ENCODE results near the gene NDUFAB1. TPM values are rescaled to one million over a fixed set of nuclear protein-coding genes. Genes with fewer than 3 reads are reported as not detected.
"Not testable (repeated sequence)": the region's sequence is repeated elsewhere in the genome, so short reads cannot be mapped to it uniquely, and the experiment has no call there.

NDUFAB1 gene
- total RNA-seq, 1 experiment from 2014 or later: 184 TPM

DNA sequence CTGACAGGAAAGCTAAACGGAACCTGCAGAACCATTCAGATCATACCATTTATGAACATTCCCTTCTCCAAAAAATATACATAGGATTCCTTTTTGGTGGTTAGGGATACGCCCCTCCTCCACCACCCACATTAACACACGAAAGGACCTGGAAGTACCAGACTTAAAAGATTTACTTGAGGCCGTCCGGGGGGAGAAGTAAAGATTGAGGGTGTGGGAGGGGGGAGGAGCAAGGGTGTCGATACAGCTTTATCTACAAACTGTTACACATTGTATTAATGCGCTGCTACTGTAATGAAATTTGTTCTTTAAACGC is 44.5 kb upstream of the NDUFAB1 start:
- intact Hi-C loops (cut with micrococcal nuclease; ENCODE audit: unreplicated experiment): loop anchor here (2.0 kb wide), 1 partner anchor 38 kb away; the partner anchor contains the start of gene PLK1

DNA sequence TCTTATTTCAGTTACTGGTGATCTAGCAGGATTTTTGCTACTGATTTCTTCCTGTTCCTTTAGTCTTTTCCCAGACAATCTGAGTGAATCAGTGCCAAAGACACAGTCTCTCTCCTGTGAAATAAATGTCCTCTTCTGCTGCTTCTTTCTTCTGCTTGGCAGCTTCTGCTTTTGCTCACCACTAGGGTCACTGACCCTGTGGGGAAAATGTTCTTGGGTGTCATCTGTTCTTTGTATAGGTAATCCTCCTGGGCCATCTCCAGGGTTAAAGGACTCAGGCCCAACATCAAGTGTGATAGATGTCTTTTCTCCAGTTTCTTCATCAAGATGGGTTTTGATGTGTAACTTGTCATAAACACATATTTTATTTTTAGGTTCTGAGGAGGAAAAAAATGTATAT is 39.8 kb upstream of the NDUFAB1 start:
- Histone ChIP-seq H3K27ac (ENCODE audit: low read depth, low read length, poor library complexity, severe bottlenecking) (no peak overlapping the region), H3K4me3 (ENCODE audit: low read depth, low read length, poor library complexity, severe bottlenecking) (no peak overlapping the region), H3K4me1 (ENCODE audit: insufficient read depth, low read length, poor library complexity, severe bottlenecking) (peaks cover 5% of the 10 kb centered on the region), H3K36me3 (ENCODE audit: insufficient read depth, low read length, poor library complexity, severe bottlenecking) (peaks cover 28% of the 10 kb centered on the region), H3K9me3 (ENCODE audit: low read depth, low read length, poor library complexity, severe bottlenecking) (no peaks in the 10 kb centered on the region), H3K27me3 (replicated peaks; ENCODE audit: insufficient read depth, low read depth, low read length, poor library complexity) (no peaks in the 10 kb centered on the region)
- CTCF ChIA-PET: no interaction called here
- no peak for DNase-seq (ENCODE audit: low spot score)
- BruUV-seq (replicated peaks): no TSS peak
- POLR2A ChIA-PET (ENCODE audit: low non-redundant PET): no interaction called here
- intact Hi-C loops (cut with micrococcal nuclease; ENCODE audit: unreplicated experiment): no loop called here
- TF ChIP-seq EZH2 (IDR thresholded peaks at IDR 0.05; ENCODE audit: borderline replicate concordance, low read depth, low read length, poor library complexity, severe bottlenecking): no peak
- TF ChIP-seq, protein P1, sequence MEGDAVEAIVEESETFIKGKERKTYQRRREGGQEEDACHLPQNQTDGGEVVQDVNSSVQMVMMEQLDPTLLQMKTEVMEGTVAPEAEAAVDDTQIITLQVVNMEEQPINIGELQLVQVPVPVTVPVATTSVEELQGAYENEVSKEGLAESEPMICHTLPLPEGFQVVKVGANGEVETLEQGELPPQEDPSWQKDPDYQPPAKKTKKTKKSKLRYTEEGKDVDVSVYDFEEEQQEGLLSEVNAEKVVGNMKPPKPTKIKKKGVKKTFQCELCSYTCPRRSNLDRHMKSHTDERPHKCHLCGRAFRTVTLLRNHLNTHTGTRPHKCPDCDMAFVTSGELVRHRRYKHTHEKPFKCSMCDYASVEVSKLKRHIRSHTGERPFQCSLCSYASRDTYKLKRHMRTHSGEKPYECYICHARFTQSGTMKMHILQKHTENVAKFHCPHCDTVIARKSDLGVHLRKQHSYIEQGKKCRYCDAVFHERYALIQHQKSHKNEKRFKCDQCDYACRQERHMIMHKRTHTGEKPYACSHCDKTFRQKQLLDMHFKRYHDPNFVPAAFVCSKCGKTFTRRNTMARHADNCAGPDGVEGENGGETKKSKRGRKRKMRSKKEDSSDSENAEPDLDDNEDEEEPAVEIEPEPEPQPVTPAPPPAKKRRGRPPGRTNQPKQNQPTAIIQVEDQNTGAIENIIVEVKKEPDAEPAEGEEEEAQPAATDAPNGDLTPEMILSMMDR (conservative IDR thresholded peaks at IDR 0.05; ENCODE audit: low read depth, low read length): no peak

More for the DNA sequence above, 44.5 kb upstream of the NDUFAB1 start:
- peak; percentile 35 for DNase-seq (ENCODE audit: low spot score)
- H3K36me3 ChIP-seq (ENCODE audit: insufficient read depth, low read length, poor library complexity, severe bottlenecking): peaks cover 35% of the 10 kb centered on the region
- no peaks in the 10 kb centered on the region for H3K9me3 ChIP-seq (ENCODE audit: low read depth, low read length, poor library complexity, severe bottlenecking)
- H3K4me1 ChIP-seq (ENCODE audit: insufficient read depth, low read length, poor library complexity, severe bottlenecking): peaks cover 14% of the 10 kb centered on the region
- ChIA-PET POLR2A (ENCODE audit: low non-redundant PET) (no interaction called here), CTCF (no interaction called here)
- H3K27ac ChIP-seq (ENCODE audit: low read depth, low read length, poor library complexity, severe bottlenecking): peak overlapping the region; percentile 87
- H3K27me3 ChIP-seq (replicated peaks; ENCODE audit: insufficient read depth, low read depth, low read length, poor library complexity): no peaks in the 10 kb centered on the region
- no peak for TF ChIP-seq EZH2 (IDR thresholded peaks at IDR 0.05; ENCODE audit: borderline replicate concordance, low read depth, low read length, poor library complexity, severe bottlenecking)
- TF ChIP-seq, protein P1 (conservative IDR thresholded peaks at IDR 0.05; ENCODE audit: low read depth, low read length): no peak
- BruUV-seq (replicated peaks): no TSS peak
- peak overlapping the region; percentile 99 for H3K4me3 ChIP-seq (ENCODE audit: low read depth, low read length, poor library complexity, severe bottlenecking)

DNA sequence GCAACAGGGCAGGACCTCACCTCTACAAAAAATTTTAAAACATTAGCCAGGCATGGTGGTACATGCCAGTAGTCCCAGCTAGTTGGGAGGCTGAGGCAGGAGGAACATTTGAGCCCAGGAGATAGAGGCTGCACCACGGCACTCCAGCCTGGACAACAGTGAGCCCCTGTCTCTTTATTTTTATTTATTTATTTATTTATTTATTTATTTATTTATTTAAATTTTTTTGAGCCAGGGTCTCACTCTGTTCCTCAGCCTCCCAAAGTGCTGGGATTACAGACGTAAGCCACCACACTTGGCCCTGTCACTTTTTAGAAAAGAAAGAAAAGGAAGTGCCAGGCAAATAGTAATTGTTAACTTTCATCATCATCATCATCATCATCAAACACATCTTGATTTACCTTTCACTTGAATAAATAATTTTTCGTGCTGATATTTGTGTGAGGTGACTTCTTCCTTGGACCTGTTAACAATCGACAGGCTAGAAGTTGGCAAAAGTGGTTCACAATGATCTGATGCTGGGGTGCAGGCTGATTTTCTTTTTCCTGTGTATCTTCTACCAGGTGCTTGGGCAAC is 38.4 kb upstream of the NDUFAB1 start:
- intact Hi-C loops (cut with micrococcal nuclease; ENCODE audit: unreplicated experiment): no loop called here
- no peak overlapping the region for H3K27ac ChIP-seq (ENCODE audit: low read depth, low read length, poor library complexity, severe bottlenecking)
- POLR2A ChIA-PET (ENCODE audit: low non-redundant PET): no interaction called here
- BruUV-seq (replicated peaks): no TSS peak
- H3K27me3 ChIP-seq (replicated peaks; ENCODE audit: insufficient read depth, low read depth, low read length, poor library complexity): no peaks in the 10 kb centered on the region
- no peak overlapping the region for H3K4me3 ChIP-seq (ENCODE audit: low read depth, low read length, poor library complexity, severe bottlenecking)
- CTCF ChIA-PET: no interaction called here
- H3K9me3 ChIP-seq (ENCODE audit: low read depth, low read length, poor library complexity, severe bottlenecking): no peaks in the 10 kb centered on the region
- peaks cover under 1% of the 10 kb centered on the region for H3K4me1 ChIP-seq (ENCODE audit: insufficient read depth, low read length, poor library complexity, severe bottlenecking)
- TF ChIP-seq, protein P1 (conservative IDR thresholded peaks at IDR 0.05; ENCODE audit: low read depth, low read length): no peak
- TF ChIP-seq EZH2 (IDR thresholded peaks at IDR 0.05; ENCODE audit: borderline replicate concordance, low read depth, low read length, poor library complexity, severe bottlenecking): no peak
- no peak for DNase-seq (ENCODE audit: low spot score)
- peaks cover 33% of the 10 kb centered on the region for H3K36me3 ChIP-seq (ENCODE audit: insufficient read depth, low read length, poor library complexity, severe bottlenecking)

DNA sequence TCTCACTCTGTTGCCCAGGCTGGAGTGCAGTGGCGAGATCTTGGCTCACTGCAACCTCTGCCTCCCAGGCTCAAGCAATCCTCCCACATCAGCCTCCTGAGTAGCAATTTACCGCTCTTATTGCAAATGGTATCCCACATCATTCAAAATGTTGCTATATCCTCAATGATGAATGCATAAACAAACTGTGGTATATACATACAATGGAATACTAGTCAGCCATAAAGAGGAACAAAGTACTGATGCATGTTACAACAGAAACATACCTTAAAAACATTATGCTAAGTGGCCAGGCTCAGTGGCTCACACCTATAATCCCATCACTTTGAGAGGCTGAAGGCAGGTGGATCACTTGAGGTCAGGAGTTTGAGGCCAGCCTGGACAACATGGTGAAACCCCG is 35.8 kb upstream of the NDUFAB1 start:
- H3K27me3 ChIP-seq (replicated peaks; ENCODE audit: insufficient read depth, low read depth, low read length, poor library complexity); DNase-seq (ENCODE audit: low spot score); H3K27ac ChIP-seq (ENCODE audit: low read depth, low read length, poor library complexity, severe bottlenecking); H3K9me3 ChIP-seq (ENCODE audit: low read depth, low read length, poor library complexity, severe bottlenecking); CTCF ChIA-PET; intact Hi-C loops (cut with micrococcal nuclease; ENCODE audit: unreplicated experiment); H3K4me1 ChIP-seq (ENCODE audit: insufficient read depth, low read length, poor library complexity, severe bottlenecking); H3K4me3 ChIP-seq (ENCODE audit: low read depth, low read length, poor library complexity, severe bottlenecking); BruUV-seq (replicated peaks); POLR2A ChIA-PET (ENCODE audit: low non-redundant PET): not testable (repeated sequence)
- H3K36me3 ChIP-seq (ENCODE audit: insufficient read depth, low read length, poor library complexity, severe bottlenecking): peaks cover 43% of the 10 kb centered on the region
